Eye (tissue), 1 donor: Measurements from ENCODE around the gene CAMK2A.

Experiments
- DNase-seq: peaks from one replicate; pipeline ENCODE4 v3.0.0-alpha.2; 2015

CAMK2A gene

DNA sequence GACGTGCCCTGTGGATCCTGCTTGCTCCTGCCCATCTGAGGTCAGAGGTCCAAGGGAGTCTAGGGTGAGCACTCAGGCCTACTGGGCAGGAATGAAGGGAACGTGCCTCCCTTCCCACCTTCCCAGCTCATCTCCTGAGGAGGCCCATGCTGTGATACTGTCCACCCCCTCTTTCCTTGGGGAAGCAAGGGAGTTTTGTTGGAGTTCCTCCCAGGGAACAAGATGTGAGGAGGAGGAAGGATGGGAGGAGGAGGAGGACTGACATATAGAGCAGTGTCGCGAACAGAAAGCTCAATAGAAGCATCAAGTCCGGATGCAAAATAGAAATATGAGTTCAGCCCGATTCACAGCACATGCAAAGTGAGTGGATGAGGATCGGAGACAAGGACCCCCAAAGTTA is 58.7 kb downstream of the CAMK2A start:
- no peak for DNase-seq

DNA sequence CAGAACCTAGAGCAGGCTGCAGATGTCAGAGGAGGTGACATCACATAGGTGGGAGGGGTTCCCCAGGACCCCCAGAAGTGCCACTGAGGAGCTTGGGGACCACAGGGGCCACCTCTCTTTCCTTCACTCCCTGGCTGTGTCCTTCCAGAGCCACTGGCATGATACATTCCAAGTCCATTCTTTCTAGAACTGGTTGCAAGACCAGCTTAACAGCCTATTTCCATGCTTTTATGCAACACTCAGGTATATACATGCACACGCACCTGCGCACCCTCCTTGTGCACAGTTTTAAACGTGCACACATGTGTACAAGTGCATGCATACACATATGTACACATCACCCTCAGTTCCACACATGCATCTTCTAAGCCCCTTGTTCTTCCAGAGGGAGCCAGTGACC is 60.0 kb downstream of the CAMK2A start:
- no peak for DNase-seq

DNA sequence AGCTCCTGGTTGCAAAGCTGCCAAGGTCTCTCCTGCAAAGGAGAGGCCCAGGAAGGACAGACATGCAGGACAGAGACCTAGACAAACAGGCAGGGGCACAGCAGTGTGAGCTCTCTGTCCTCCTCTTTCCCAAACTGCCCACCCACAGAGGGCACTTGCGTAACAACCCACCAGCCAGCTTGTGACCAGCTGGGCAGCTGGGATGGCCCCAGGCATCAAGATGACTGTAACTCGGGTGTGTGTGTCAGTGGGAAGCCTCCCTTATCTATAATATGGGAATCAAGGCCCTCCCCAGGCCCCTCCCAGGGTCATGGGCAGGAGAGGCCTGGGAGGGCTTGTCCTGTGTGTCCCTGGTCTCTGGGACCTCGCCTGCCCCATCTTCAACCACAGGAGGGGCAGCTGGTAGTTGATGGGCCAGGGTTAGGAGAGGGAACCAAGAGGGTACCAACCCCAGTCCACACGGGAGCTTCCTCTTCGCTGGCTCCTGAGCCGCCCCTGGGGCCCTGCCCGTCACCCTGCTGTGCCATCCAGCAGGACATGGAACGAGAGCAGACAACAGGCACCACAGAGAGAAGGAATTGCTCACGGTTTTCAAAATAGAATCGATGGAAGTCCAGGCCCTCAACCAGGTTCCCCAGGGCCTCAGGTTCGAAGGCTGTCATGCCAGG is 61.8 kb downstream of the CAMK2A start:
- DNase-seq: no peak

DNA sequence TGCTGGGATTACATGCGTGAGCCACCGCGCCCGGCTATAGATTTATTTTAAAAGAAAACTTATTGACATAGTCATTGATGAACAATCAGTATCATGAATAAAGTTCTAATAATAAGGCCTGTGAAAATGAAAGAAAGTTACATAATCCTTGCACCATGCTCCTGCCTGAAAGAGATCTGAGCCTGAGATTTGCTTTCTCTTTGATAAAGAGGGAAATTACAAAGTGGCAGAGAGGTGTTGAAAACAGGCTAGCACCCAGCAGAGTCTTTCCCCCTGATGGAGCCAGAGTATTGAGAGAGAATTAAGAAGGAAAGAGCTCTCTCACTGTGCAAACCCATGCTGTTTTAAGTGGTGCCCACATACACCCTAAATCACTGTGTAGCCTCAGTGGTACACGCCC is 62.5 kb downstream of the CAMK2A start:
- no peak for DNase-seq

DNA sequence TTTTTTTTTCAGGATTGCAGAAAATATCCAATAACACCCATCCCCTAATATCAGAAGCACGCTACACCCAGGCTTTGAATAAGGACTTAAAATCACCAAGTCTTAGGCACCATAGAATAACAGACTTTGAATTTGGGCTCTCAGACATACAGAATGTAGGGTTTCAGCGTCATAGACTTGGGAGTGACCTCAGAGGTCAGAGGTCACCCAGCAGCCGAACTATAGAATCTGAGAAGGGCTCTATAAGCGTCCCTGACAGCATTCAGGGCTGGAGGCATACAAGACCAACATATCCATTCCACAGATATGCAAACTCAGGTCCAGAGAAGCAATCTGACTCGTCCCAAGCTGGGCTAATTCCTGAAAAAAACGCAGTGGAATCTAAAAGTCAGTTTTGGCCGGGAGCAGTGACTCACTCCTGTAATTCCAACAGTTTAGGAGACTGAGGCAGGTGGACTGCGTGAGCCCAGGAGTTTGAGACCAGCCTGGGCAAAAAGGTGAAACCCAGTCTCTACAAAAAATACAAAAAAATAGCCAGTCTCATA is 65.0 kb downstream of the CAMK2A start:
- no peak for DNase-seq

DNA sequence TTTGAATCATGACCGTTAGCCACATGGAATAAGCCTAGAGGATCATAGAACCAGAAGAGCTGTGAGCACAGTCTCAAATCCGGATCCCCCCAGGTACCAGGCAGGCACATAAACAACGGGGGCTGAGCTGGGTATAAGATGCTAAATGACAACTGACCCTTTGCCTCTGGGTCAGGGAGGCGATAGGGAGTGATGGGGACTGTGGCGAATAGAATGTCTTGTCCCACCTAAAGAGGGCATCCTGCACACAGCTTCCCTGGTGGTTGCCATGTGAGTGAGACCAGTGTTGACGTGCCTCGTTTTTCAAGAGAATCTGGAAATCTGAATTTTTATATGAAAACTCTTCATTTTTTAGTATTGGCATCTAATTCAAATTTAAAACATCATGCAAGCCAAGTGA is 66.1 kb downstream of the CAMK2A start:
- DNase-seq: no peak

DNA sequence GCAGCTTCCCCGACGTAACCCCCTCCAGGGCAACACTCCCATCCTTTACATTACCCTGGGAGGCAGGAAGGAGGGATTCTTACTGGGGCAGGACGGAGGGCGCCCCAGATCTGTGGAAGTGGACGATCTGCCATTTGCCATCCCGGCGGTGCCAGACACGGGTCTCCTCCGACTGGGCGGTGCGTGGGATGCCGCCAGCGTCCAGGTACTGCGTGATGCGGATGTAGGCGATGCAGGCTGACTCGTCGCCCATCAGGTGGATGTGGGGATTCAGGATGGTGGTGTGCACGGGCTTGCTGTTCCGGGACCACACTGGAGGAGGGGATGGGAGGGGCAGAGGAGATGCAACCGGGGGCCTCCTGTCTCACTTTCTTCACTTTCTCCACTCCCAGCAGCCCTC is 66.7 kb downstream of the CAMK2A start:
- DNase-seq: no peak

DNA sequence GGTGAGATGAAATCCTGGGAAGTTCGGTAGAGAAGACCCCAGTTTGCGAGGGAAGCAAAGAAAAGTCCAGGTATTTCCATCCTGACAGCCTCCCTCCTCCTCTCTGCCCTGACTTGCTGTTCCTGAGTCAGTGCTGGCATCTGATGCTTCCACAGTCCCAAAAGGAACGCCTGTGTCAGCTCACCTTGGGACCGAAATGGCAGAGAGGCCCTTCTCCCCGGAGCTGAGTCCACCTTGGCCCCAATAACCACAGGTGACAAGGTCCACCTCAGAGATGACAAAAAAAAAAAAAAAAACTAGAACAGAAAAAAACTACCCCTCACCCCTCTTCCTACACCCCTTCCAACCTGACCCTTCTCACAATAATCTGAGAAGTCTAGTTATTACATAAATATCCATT is 68.1 kb downstream of the CAMK2A start:
- DNase-seq: no peak

DNA sequence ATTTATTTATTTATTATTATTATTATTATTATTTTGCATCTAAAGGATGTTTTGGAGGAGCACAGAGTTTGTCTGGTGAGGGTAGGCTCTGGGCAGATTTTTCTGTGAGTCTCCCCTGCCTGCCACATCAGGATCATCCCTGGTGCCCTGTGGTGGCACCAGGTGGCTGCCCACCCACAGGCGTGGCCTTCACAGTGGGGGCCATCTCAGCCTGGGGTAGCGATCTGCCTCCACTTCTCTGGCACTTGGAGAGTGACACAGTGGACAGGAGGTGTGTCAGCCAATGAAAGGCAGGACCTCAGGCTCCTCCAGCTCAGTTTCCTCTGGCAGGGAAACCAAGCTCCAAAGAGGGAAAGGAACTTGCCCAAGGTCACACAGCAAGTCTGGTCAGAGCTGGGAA is 69.7 kb downstream of the CAMK2A start:
- DNase-seq: no peak

DNA sequence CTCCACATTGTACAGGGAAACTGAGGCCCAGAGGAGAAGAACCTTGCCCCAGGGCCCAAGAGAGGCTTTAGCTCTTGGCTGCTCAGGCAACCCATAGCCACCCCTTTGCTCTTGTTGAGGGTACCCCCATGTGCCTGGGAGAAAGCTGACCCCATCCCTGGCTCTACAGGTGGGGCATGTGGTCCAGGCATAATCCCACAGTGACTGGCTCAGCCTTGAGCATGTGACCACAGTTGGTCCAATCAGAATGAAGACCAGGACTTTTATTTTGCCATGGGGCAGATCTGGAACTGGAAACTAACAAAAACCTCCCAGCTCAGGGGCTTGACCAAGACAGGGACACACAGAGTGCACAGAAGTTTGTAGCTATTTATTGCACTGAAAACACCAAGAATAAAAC is 70.4 kb downstream of the CAMK2A start:
- DNase-seq: no peak

DNA sequence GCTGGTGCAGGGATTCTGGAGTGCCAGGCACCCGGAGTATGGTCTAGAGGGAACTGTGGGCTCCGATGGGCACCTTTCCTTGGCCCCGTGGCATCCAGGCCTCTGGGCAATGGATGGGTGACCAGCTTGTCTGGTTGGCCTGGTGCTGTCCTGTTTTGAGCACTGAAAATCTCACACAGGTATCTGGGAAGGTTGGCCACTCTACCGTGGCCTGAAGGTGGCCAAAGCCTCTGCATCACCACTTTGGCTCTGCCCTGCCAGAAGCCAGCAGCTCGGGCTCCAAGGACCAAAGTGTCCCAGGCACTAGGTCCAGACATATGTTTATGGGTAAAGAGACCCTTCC is 70.9 kb downstream of the CAMK2A start:
- no peak for DNase-seq

DNA sequence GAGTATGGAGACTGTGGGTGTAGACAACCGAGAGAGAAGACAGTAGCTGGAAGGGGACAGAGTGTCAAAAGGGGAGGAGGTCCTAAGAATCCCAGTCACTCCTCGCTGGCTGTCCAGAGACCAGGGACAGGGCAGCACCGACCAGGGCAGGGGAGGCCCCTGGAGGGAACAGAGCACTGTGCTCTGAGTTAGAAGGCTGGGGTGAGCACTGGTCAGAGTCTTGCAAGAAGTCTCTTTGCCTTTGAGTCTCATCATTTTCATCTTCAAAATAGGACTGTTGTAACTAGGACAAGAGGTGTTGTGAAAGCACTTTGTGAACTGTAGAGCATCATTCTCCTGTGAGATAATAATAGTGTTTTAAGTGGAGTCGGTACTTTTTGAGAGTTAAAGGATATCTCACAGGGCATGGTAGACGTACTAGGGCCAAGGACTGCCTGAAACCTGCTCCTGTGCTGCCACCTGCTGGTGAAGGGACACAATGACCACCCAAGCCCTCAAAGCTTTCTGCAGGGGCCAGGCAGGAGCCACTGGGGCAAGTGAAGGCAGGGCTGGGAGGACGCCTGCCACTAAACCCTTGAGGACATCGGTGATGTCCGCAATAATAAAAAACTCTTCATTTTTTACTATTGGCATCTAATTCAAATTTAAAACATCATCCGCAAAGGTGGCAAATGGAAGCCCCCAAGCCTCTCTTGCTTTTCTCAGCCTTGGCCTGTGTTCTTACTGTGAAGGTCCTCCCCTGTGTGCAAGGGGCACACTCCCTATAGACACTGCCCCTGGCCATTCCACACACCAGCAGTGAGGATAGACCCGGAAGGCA is 71.5 kb downstream of the CAMK2A start:
- DNase-seq: peak; percentile 94

DNA sequence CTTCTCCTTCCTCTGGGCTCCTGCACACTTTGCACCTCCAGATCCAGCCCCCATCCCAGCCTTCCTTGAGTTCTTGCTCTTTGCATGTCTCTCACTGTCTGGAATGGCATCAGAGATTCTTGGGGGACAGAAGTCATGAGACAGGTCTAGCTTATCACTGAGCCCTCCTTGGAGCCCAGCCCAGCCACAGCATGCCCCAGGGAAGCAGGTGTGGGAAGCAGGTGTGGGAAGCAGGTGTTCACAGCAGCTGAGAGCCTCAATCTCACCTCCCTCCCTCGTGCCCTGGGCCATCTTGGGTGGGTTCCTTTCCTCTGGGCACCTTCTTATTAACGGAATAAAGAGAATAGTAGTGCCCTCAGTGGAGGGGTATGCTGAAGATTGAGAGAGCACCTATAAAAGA is 72.5 kb downstream of the CAMK2A start:
- DNase-seq: no peak

DNA sequence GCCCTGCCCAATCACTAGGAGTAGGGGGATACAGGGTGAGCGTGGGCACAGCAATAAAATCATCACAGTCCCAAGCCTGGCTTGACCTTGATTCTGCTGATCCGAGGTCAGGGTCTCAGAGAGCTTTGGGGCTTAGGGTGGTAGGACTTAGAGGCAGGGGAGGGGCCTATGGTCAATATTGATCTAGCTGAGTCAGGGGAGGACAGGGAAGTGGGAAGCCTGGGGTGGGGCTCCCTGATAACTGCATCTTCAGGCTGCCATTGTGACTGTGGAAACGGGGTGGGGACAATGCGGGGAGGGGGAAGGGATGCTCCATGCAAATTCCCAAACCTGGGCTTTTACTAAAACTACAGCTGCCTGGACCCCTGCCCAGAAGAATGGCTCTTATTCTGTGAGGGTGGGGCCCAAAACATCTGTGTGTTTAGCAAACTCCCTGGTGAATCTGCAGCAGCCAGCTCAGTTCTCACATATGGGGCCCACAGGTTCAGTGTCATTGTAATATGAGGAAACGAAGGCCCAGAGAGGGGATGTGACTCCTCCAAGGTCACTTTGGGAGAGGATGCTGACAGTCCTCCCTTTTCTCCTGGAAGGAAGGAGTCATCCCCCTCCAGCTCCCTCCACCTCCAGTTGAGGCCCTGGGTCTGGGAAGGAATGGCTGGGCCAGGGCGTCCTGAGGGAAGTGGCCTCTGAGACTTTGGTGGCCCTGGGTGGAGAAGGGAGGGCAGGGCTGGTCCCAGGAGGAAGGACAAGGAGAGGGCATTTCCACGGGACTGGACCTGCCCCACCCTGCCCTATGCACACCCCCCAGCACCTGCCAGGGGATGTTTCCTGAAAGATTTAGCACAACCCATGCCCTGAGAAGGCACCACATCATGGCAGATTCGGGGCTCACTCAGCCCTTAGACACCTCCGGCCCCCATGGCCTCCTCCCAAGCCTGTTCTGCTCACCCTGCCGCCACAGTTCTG is 73.3 kb downstream of the CAMK2A start:
- DNase-seq: no peak

DNA sequence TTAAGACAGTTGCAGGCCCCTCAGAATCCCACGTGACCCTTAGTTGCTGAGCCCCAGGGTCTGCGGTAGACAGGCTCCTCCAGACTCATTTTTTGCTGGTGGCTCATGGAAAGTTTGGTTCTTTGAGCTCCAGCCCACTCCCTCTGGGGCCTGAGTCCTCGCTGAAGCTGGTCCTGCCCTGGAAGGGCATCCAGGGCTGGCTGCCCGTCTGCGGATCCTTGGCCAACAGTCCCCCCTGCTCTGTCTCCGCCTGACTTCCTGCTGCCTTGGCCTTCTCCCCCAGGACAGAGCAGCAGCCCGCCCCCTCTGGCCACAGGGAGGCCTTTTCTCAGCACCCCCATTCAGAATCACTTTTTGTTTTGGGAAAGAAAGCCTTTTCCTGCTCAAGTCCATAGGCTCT is 75.3 kb downstream of the CAMK2A start:
- DNase-seq: no peak

DNA sequence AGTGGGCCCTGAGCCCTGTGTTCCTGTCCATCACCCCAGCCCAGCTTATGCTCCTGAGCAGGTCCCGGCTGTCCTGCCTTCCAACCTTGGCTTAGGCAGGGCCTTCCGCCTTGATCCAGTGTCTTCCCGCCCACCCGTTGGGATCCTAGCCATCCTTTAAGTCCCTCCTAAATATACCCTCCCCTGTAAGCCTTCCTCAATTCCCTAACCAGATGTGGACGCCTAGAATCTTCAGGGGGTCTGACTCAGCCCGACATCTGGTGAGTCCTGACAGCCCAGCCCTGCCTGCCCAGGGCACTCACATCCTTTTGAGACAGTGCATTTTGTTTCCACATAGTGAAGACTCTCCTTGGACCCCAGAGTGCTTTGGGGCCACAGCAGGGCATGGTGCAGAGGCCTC is 76.0 kb downstream of the CAMK2A start:
- DNase-seq: no peak

DNA sequence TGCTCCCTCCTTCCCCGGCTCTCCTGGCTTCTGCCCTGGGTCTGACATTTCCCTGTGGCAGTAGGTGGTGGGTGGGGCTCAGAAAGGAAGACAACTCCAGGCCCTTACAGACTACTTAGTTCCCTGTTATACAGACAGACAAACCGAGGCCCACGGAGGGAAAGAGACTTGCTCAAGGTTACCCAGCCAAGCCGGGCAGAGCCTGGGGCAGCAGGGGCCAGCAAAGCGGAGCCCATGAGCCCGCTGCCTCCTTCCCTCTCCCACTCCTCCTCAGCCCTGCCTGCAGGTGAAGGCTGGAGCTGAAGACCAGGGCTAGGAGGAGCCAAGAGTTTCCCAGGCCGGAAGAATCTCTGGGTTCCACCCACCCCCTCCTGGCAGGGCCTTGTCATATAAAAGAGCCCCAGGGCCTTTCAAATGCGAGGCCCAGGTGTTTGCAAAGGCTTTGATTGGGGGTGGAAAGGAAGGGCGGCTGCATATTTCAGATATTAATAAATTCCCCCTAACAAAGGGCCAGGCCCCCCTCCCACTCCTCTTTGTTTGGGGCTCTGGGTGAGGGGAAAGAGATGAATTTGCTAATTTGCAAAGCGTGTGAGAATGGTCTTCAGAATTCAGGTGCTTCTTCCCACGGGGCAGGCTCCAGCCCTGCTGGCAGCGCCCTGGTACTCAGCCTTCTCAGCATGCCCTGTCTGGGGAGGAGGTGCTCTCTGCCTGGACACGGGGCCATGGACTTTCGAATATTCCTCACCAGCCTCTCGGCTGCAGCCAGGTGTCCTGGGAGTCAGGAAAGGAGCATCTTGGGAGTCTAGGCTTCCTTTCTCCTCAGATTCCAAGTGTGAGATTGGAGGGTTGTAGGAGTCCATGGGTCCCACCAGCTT is 78.2 kb downstream of the CAMK2A start:
- no peak for DNase-seq

DNA sequence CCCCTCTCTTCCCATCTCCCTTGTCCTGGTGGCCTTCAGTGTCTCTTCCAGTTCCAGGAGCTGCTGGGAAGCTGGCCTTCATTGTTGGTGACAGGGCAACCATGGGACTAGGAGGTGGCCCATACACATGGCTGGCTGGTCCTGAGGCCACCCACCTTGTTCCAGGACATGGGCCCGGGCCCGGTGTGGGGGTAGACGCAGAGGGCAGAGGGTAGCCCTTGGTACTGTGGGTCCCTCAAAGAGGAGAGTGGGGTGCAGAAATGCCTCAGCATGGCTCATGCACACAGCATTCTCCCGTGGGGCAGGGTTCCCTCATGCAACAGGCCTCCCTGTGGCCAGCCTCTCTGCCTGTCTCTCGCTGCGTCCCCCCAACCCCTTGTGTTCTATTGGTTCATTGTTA is 78.9 kb downstream of the CAMK2A start:
- DNase-seq: no peak

DNA sequence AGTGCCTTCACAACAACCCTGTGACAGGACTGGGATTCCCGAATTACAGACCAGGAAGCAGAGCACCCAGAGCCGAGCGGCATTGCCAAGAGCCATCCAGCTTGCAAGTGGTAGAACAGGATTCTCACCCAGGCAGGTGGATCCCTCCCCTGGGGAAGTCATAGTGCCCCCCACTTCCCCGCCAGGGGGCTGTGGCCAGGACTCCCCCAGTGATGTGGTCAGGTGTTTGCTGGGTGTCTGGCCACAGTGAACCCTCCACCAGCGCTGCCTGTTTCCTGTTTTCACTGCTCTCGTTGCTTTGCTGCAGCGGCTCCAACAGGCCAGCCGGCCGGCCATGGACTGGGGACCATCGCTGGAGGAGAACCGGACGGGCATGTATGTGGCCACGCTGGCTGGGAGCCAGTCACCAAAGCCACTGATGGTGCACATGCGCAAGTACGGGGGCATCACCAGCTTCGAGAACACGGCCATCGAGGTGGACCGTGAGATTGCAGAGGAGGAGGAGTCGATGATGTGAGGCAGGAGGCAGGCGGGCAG is 80.4 kb downstream of the CAMK2A start:
- no peak for DNase-seq

DNA sequence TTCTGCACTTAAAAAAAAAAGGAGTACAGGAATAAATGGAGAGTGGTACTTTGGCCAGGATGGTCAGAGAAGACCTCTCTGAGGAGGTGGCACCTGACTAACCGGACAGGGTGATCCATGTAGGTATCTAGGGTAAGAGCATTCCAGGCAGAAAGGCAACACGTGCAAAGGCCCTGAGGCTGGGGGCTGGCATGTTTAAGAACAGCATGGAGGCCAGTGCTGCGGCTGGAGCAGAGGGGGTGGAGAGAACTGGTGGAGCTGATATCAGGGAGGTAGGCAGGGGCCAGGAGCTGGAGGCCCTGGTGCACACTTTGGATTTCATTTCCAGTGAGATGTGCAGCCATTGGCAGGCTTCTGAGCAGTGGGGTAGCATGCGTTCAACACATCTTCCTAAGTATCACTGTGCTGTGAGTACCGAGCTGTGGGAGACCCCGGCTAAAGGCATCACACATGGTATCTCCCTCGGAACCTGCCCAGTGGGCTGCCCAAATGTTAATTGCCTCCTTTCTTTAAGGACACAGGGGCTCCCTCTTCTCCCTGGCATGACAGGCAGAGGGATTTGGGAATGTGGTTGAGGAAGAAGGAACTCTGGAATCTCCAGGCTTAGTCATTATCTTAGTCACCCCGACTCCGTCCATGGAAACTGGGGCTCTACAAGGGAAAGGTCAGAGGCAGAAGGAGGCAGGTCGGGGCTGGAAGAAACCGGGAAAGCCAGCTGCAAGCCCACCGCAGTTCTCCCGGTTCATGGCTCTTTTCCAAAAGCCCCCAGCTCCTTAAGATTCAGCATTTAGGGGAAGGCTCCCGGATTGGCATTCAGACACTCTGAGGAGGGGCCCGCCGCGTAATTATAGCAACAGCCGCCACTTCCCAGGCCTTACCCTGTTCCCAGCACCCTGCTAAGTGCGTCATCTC is 81.1 kb downstream of the CAMK2A start:
- no peak for DNase-seq

DNA sequence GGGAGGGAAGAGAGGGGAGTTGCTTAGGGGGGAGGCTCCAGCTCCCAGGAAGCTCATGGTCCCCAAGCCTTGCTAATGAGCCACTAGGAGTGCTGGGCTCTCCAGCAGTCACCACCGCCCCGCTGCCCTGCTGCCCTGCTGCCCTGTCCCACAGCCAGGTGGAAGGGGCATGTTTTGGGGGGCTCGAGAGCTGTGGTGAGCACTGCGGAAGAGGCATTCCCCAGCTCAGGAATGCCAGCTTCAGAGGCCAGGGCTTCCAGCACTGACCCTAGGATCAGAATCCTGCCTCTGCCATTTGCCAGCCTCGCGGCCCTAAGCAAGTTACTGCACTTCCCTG is 82.8 kb downstream of the CAMK2A start:
- no peak for DNase-seq
